ENCODE measurements around the gene MAFF.

MAFF gene

GRCh38 chr22:38215156-38216038 is 13.6 kb downstream of the MAFF start:
- no peak for TF ChIP-seq CTCF (IDR thresholded peaks at IDR 0.05; ENCODE audit: unreplicated experiment in 3 of 3)
- Mint-ChIP-seq H3K36me3 (ENCODE audit: low read depth) (peaks cover 4% of the 10 kb centered on the region), H3K27me3 (ENCODE audit: low read depth) (peaks cover 24% of the 10 kb centered on the region), H3K27ac (peak overlapping the region in 1 of 3 experiments; percentile 9), H3K9me3 (no peaks in the 10 kb centered on the region), H3K4me3 (peak overlapping the region in 2 of 3 experiments; percentile 25 to 71), H3K4me1 (peaks cover 35% of the 10 kb centered on the region)

GRCh38 chr22:38218661-38219622 is 17.1 kb downstream of the MAFF start:
- Mint-ChIP-seq H3K4me3 (no peak overlapping the region), H3K27ac (peak overlapping the region; percentile 34 to 74 (median 66)), H3K9me3 (no peaks in the 10 kb centered on the region), H3K4me1 (peaks cover 29% of the 10 kb centered on the region), H3K36me3 (ENCODE audit: low read depth) (peaks cover 11% of the 10 kb centered on the region), H3K27me3 (ENCODE audit: low read depth) (peaks cover 13% of the 10 kb centered on the region)
- no peak for TF ChIP-seq CTCF (IDR thresholded peaks at IDR 0.05; ENCODE audit: unreplicated experiment in 3 of 3)

GRCh38 chr22:38219632-38220031 is 17.8 kb downstream of the MAFF start:
- Mint-ChIP-seq H3K27ac (peak overlapping the region; percentile 34 to 74 (median 66)), H3K9me3 (no peaks in the 10 kb centered on the region), H3K4me1 (peaks cover 29% of the 10 kb centered on the region), H3K4me3 (no peak overlapping the region), H3K36me3 (ENCODE audit: low read depth) (peaks cover 11% of the 10 kb centered on the region), H3K27me3 (ENCODE audit: low read depth) (peaks cover 13% of the 10 kb centered on the region)
- TF ChIP-seq CTCF (IDR thresholded peaks at IDR 0.05; ENCODE audit: unreplicated experiment in 3 of 3) = no peak

GRCh38 chr22:38220163-38220562 is 18.4 kb downstream of the MAFF start:
- TF ChIP-seq CTCF (IDR thresholded peaks at IDR 0.05; ENCODE audit: unreplicated experiment in 3 of 3) = no peak
- H3K9me3 Mint-ChIP-seq = no peaks in the 10 kb centered on the region
- peaks cover 10% of the 10 kb centered on the region for H3K27me3 Mint-ChIP-seq (ENCODE audit: low read depth)
- peaks cover 12% of the 10 kb centered on the region for H3K36me3 Mint-ChIP-seq (ENCODE audit: low read depth)
- no peak overlapping the region for H3K4me3 Mint-ChIP-seq
- peaks cover 26% of the 10 kb centered on the region for H3K4me1 Mint-ChIP-seq
- H3K27ac Mint-ChIP-seq = no peak overlapping the region

- Mint-ChIP-seq H3K9me3 (no peaks in the 10 kb centered on the region), H3K36me3 (ENCODE audit: low read depth) (peaks cover 16% of the 10 kb centered on the region), H3K4me3 (no peak overlapping the region), H3K27ac (no peak overlapping the region), H3K27me3 (ENCODE audit: low read depth) (peaks cover 3% of the 10 kb centered on the region), H3K4me1 (peaks cover 19% of the 10 kb centered on the region)
- TF ChIP-seq CTCF (IDR thresholded peaks at IDR 0.05; ENCODE audit: unreplicated experiment in 3 of 3) = no peak
Measured at GRCh38 chr22:38220653-38221386, 19.0 kb downstream of the MAFF start.
